Spinal cord (tissue), 10 donors: Measurements from ENCODE around the gene MYMK. TPM values are rescaled to one million over a fixed set of nuclear protein-coding genes. Genes with fewer than 3 reads are reported as not detected.
A peak's percentile ranks its signal among the peaks of the same experiment; 100 is the strongest.

Source experiments
- DNase-seq, 6 donors: peaks; one replicate each; pipeline versions ENCODE4 v3.0.0 to v3.0.0-alpha.2; 2013 to 2015; ENCODE audit warnings: low spot score in 6 of 6, low read depth in 4 of 6
- H3K27ac ChIP-seq: one replicate; pipeline ENCODE4 v1.5.1; 2013; ENCODE audit warnings: low read depth, low read length, control low read depth
- H3K27me3 ChIP-seq: one replicate; pipeline ENCODE4 v1.6.1; 2013; ENCODE audit warnings: low read length; ENCODE audit not compliant: control insufficient read depth, insufficient read depth
- H3K36me3 ChIP-seq: one replicate; pipeline ENCODE4 v1.6.1; 2013; ENCODE audit warnings: low read length; ENCODE audit not compliant: control insufficient read depth, insufficient read depth
- H3K4me1 ChIP-seq: one replicate; pipeline ENCODE4 v1.6.1; 2013; ENCODE audit warnings: low read length; ENCODE audit not compliant: control insufficient read depth, insufficient read depth
- H3K4me3 ChIP-seq: one replicate; pipeline ENCODE4 v1.5.1; 2013; ENCODE audit warnings: low read depth, low read length, control low read depth
- H3K9me3 ChIP-seq: one replicate; pipeline ENCODE4 v1.6.1; 2013; ENCODE audit warnings: low read length; ENCODE audit not compliant: control insufficient read depth, insufficient read depth
- WGBS: methylation state at CpG from one replicate; pipeline ENCODE4 v1.1.5; 2013; ENCODE audit warnings: missing lambda C conversion rate; ENCODE audit not compliant: insufficient coverage; 5-methylcytosine and 5-hydroxymethylcytosine counted together
- polyA plus RNA-seq, 2 donors: library from polyadenylated mRNA; unstranded; fragments of 120-200 nt; gene quantifications; one replicate each; pipeline ENCODE4 v1.2.1, GENCODE V29; 2013; ENCODE audit not compliant: insufficient read length in 2 of 2
- total RNA-seq, 2 donors: library from RNA; depleted of rRNA in 1 of 2; stranded (reverse); fragments of 120-200 nt in 1 of 2; fragments of >200 nt in 1 of 2; gene quantifications; one replicate each; pipeline versions ENCODE4 v1.2.3 to v1.2.4, GENCODE V29; 2013 to 2014
- donor health status: healthy.

MYMK gene
- total and polyA plus RNA-seq, 4 donors = 0.26 TPM; not detected in 3

DNA sequence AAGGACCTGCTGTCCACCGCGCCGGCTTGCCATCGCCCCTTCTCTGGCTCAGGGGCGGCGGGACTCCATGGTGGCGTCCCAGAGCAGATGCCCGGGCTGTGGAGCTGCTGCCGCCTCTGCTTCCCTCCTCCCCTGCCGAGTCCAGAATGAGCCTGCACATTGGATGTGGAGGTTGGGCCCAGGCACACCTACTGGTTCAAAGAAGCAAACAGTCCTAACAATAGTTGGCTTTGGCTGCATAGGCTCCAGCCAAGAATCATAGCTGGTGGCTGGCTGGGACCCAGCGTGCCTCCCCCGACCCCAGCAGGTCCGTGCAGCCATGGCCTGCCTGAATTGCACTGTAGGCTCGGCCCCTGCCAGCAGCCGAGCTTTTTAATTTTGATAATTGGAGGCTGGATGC lies 35.6 kb upstream of the MYMK start:
- Histone ChIP-seq H3K4me3 (no peak overlapping the region), H3K27me3 (peaks cover 5% of the 10 kb centered on the region), H3K27ac (no peak overlapping the region), H3K9me3 (no peaks in the 10 kb centered on the region), H3K36me3 (peaks cover 21% of the 10 kb centered on the region), H3K4me1 (peaks cover 62% of the 10 kb centered on the region)
- WGBS = 53% methylated on average over 13 of the region's 15 CpGs
- peak in 2 of 6 donors; percentile 30 to 63 for DNase-seq

DNA sequence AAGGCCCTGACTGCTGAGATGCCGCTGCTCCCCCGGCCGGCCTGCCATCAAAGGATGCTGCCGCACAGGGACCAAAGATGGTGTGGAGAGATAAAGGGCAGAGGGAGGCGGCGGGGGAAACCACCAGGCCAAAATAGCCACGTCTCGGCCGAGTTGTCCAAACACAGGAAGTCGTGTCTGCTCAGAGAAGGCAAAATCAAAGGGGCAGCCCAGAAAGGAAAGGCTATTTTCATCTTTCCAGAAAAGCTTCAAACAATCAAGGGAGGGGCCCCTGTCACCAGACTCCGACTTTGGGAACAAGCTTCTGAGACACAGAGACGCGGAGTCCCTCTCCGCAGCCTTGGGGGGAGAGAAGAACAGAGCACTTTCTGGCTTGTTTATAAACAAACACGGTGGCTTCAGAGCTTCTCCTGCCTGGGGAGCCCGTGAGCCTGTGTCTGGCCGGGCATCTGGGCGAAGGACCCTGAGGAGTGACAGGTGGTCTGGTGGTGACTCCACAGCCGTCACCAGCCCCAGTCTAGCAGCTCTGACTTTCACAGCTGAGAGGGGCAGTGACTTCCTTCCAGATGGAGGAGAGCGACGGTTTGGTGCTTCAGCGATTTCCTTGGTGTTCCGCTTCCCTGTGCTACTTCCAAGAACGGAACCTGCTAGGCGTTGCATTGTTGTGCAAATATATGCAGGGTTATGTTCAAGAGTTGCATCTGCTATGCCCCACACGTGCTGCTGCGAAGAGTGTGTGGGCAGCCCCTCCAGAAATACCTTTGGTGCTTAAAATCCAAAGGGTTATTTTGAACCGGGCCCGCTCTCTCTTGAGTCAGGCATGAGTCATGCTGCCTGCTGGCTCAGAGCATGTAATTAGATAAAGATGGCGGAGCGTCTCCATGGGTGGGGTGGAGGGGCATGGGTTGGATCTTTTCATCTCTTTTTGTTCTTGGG lies 33.7 kb upstream of the MYMK start:
- H3K27ac ChIP-seq = peak overlapping the region; percentile 64
- peaks cover 28% of the 10 kb centered on the region for H3K36me3 ChIP-seq
- H3K9me3 ChIP-seq = no peaks in the 10 kb centered on the region
- WGBS = 38% methylated on average over 31 of the region's 31 CpGs
- H3K4me3 ChIP-seq = no peak overlapping the region
- peaks cover 52% of the 10 kb centered on the region for H3K4me1 ChIP-seq
- peak in 2 of 6 donors; percentile 37 to 75 for DNase-seq
- no peaks in the 10 kb centered on the region for H3K27me3 ChIP-seq

DNA sequence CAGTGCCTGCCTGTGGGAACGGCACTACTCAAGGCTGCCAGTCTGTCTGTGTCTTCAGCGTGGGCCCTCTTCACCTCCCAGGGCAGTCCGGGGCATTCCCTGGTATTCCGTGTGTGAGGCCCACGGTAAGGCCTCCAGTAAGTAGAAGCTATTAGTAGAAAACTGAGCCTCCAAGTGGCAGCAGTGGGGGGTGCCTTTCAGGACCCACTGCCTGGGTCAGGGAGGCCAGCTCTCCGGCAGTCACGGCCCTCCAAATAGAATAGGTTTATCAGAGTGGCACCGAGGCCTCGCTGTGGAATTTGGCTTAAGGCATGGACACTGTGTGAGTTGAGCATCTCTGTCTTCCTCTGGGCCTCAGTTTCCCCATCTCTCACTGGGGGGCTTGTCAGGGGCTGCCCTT lies 32.8 kb upstream of the MYMK start:
- H3K36me3 ChIP-seq = peaks cover 28% of the 10 kb centered on the region
- H3K4me1 ChIP-seq = peaks cover 47% of the 10 kb centered on the region
- H3K4me3 ChIP-seq = no peak overlapping the region
- H3K9me3 ChIP-seq = no peaks in the 10 kb centered on the region
- WGBS = 90% methylated on average over 8 of the region's 9 CpGs
- H3K27ac ChIP-seq = no peak overlapping the region
- no peak for DNase-seq
- no peaks in the 10 kb centered on the region for H3K27me3 ChIP-seq

DNA sequence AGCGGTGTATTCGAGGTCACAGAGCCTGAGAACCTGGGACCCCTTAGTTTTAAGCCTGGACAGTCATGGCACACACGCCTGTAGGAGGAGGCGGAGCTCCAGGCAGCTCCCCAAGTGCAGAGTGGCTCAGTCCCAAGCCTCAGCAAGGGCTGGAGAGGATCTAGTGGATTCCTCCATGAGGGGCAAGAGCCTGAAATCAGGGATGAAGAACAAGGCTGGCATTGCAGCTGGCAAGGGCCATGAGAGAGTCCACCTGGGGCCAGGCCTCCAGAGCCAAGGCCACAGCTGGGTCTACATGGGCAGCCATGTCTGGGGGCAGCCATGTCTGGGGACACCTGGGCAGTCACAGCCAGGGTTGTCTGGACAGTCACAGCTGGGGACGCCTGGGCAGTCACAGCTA lies 31.6 kb upstream of the MYMK start:
- H3K27ac ChIP-seq = no peak overlapping the region
- WGBS = 85% methylated on average over 5 of the region's 5 CpGs

DNA sequence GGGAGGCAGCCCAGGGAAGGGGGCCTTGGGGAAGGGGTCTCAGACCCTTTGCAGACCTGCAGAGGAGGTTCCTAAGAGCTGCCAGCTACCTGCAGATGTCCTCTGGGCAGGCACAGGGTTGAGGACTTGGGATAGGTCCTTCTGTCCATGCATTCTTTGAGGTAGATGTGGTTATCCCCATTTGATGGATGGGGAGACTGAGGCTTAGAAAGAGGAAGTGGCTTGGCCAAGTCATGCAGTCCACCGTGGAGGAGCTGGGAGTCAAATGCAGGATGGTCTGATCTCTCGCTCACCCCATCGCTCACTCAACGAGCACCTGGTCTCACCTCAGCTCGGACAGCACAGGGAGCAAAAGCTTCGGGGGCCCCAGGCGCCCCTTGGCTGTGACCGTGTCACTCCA lies 30.0 kb upstream of the MYMK start:
- 96% methylated on average over 8 of the region's 8 CpGs for WGBS
- Histone ChIP-seq H3K9me3 (no peaks in the 10 kb centered on the region), H3K27ac (no peak overlapping the region), H3K4me3 (no peak overlapping the region), H3K27me3 (no peaks in the 10 kb centered on the region), H3K36me3 (peaks cover 24% of the 10 kb centered on the region), H3K4me1 (peaks cover 32% of the 10 kb centered on the region)
- no peak for DNase-seq

More for the DNA sequence above, 31.6 kb upstream of the MYMK start:
- H3K9me3 ChIP-seq = no peaks in the 10 kb centered on the region
- H3K27me3 ChIP-seq = no peaks in the 10 kb centered on the region
- peaks cover 47% of the 10 kb centered on the region for H3K4me1 ChIP-seq
- H3K4me3 ChIP-seq = no peak overlapping the region
- H3K36me3 ChIP-seq = peaks cover 28% of the 10 kb centered on the region
- DNase-seq = no peak

DNA sequence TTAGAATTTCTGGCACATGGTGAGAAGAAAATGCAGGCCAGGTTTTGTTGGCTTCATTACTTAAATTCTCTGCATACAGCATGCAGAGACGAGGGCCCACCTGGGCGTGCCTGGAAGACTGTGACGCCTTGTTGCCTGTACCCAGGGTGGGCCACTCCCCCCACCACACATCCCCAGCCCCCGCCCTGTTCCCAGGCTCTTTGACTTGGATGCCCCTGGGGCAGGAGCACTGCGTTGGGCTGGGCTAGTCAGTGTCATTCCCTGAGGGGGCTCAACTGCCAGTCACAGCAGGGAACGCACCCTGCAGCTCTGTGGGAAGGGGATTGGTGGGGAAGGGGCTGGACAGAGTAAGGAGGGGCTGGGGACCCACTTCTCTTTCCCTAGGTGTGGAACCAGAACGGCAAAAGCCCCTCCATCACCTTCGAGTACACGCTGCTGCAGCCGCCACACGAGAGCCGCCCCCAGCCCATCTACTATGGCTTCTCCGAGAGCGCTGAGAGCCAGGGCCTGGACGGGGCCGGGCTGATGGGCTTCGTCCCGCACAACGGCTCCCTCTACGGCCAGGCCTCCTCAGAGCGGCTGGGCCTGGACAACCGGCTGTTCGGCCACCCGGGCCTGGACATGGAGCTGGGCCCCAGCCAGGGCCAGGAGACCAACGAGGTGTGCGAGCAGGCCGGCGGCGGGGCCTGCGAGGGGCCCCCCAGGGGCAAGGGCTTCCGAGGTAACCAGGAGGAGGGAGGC lies 29.4 kb upstream of the MYMK start:
- H3K36me3 ChIP-seq = peaks cover 24% of the 10 kb centered on the region
- 69% methylated on average over 29 of the region's 31 CpGs for WGBS
- H3K27ac ChIP-seq = no peak overlapping the region
- H3K9me3 ChIP-seq = no peaks in the 10 kb centered on the region
- H3K27me3 ChIP-seq = no peaks in the 10 kb centered on the region
- peaks cover 29% of the 10 kb centered on the region for H3K4me1 ChIP-seq
- DNase-seq = no peak
- H3K4me3 ChIP-seq = no peak overlapping the region

DNA sequence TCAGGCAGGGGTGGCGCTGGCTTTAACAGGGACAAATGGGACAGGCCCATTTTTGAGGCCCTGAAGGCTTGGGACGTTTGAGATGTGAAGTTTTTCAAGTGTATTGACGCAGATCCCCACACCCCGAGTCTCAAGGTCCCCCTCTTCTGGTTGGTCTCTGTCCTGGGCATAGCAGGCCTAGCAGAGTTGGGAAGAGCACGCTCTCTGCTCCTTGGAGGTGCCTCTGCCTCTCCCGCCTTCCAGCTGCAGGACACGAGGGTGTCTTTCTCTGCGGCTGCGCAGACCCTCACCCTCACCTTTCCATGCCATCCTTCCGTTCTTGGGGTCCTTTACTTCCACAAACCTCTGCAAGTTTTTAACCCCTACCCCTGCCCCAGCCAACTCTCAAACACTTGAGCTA lies 28.4 kb upstream of the MYMK start:
- H3K27me3 ChIP-seq = no peaks in the 10 kb centered on the region
- H3K4me3 ChIP-seq = no peak overlapping the region
- H3K36me3 ChIP-seq = peaks cover 29% of the 10 kb centered on the region
- H3K27ac ChIP-seq = no peak overlapping the region
- WGBS = 89% methylated on average over 10 of the region's 10 CpGs
- H3K4me1 ChIP-seq = peaks cover 20% of the 10 kb centered on the region
- H3K9me3 ChIP-seq = no peaks in the 10 kb centered on the region
- no peak for DNase-seq

DNA sequence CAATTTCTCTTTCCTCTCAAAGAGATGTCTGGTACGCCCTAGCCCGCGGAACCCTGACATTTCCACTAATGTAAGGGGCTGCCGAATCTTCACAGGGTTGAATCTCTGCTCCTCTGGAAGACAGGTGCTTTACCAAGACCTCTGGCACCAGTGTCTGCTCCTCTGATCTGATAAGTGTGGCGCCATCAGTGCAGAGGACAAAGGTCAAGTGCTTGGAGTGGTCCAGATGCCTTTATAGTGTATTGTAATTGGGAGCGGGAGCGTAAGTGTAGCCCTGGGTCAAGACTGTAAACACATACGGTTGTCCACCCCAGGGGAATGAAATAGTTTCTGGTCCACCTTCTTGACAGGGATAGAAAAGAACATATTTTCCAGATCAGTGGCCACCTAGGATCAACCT lies 27.5 kb upstream of the MYMK start:
- no peaks in the 10 kb centered on the region for H3K9me3 ChIP-seq
- 90% methylated on average over 8 of the region's 8 CpGs for WGBS
- H3K36me3 ChIP-seq = peaks cover 31% of the 10 kb centered on the region
- DNase-seq = no peak
- no peaks in the 10 kb centered on the region for H3K27me3 ChIP-seq
- H3K4me1 ChIP-seq = peaks cover 11% of the 10 kb centered on the region
- no peak overlapping the region for H3K27ac ChIP-seq
- H3K4me3 ChIP-seq = no peak overlapping the region

DNA sequence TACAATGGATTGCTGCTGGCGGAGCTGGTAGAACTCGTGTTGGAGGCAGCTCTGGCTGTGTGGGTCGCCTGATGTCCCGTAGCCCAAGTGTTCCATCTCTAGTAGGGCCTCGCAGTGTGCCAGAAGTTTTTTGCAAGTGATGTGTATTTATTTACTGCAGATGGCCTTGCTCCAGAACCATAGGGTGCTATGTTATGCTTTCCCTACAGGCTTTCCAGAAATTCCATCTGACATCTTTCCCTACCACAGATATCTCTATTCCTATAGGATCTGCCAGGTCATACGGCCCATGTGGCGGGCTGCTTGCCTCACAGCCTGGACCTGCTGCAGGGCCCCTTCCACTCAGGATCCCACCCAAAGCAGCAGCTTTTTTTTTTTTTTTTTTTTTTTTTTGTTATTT lies 26.7 kb upstream of the MYMK start:
- 67% methylated on average over 2 of the region's 7 CpGs for WGBS
- Histone ChIP-seq H3K27ac (no peak overlapping the region), H3K9me3 (no peaks in the 10 kb centered on the region), H3K27me3 (no peaks in the 10 kb centered on the region), H3K36me3 (peaks cover 32% of the 10 kb centered on the region), H3K4me1 (peaks cover 11% of the 10 kb centered on the region), H3K4me3 (no peak overlapping the region)
- peak in 1 of 6 donors; percentile 58 for DNase-seq
